IPS-15b (cell line): ENCODE data around the gene RIPK4.

Experiments used
- H3K27me3 ChIP-seq: one replicate; pipeline ENCODE4 v1.6.1; 2013; ENCODE audit warnings: low read length; ENCODE audit not compliant: control insufficient read depth, insufficient read depth
- H3K36me3 ChIP-seq: one replicate; pipeline ENCODE4 v1.6.1; 2013; ENCODE audit warnings: low read length; ENCODE audit not compliant: control insufficient read depth, insufficient read depth
- H3K4me1 ChIP-seq: one replicate; pipeline ENCODE4 v1.6.1; 2013; ENCODE audit warnings: mild to moderate bottlenecking, low read length; ENCODE audit not compliant: control insufficient read depth, insufficient read depth
- H3K4me3 ChIP-seq: one replicate; pipeline ENCODE4 v1.5.1; 2013; ENCODE audit warnings: low read depth, low read length
- H3K9ac ChIP-seq: one replicate; pipeline ENCODE4 v1.6.1; 2013; ENCODE audit warnings: low read depth, mild to moderate bottlenecking, low read length
- H3K9me3 ChIP-seq: one replicate; pipeline ENCODE4 v1.6.1; 2013; ENCODE audit warnings: mild to moderate bottlenecking, low read length; ENCODE audit not compliant: control insufficient read depth, insufficient read depth

The RIPK4 gene

GRCh38 chr21:41765973-41766882 lies 624 bp downstream of the RIPK4 start:
- Histone ChIP-seq H3K4me1 (peaks cover 31% of the 10 kb centered on the region), H3K9me3 (no peaks in the 10 kb centered on the region), H3K4me3 (peak overlapping the region; percentile 58), H3K27me3 (peaks cover 84% of the 10 kb centered on the region), H3K9ac (peak overlapping the region; percentile 54), H3K36me3 (no peaks in the 10 kb centered on the region)

GRCh38 chr21:41765420-41765821 lies 1.4 kb downstream of the RIPK4 start:
- Histone ChIP-seq H3K9ac (no peak overlapping the region), H3K9me3 (no peaks in the 10 kb centered on the region), H3K27me3 (peaks cover 83% of the 10 kb centered on the region), H3K36me3 (no peaks in the 10 kb centered on the region), H3K4me3 (peak overlapping the region; percentile 58), H3K4me1 (peaks cover 33% of the 10 kb centered on the region)

GRCh38 chr21:41764558-41765419 lies 2.1 kb downstream of the RIPK4 start:
- peak overlapping the region; percentile 58 for H3K4me3 ChIP-seq
- H3K4me1 ChIP-seq: peaks cover 35% of the 10 kb centered on the region
- H3K9ac ChIP-seq: no peak overlapping the region
- no peaks in the 10 kb centered on the region for H3K36me3 ChIP-seq
- peaks cover 83% of the 10 kb centered on the region for H3K27me3 ChIP-seq
- H3K9me3 ChIP-seq: no peaks in the 10 kb centered on the region

GRCh38 chr21:41763996-41764395 lies 2.9 kb downstream of the RIPK4 start:
- peaks cover 79% of the 10 kb centered on the region for H3K27me3 ChIP-seq
- H3K4me3 ChIP-seq: no peak overlapping the region
- peaks cover 34% of the 10 kb centered on the region for H3K4me1 ChIP-seq
- no peaks in the 10 kb centered on the region for H3K9me3 ChIP-seq
- no peaks in the 10 kb centered on the region for H3K36me3 ChIP-seq
- H3K9ac ChIP-seq: no peak overlapping the region

GRCh38 chr21:41763398-41763931 lies 3.4 kb downstream of the RIPK4 start:
- Histone ChIP-seq H3K4me1 (peaks cover 33% of the 10 kb centered on the region), H3K27me3 (peaks cover 74% of the 10 kb centered on the region), H3K4me3 (peak overlapping the region; percentile 54), H3K9ac (no peak overlapping the region), H3K36me3 (no peaks in the 10 kb centered on the region), H3K9me3 (no peaks in the 10 kb centered on the region)

GRCh38 chr21:41762753-41763152 lies 4.1 kb downstream of the RIPK4 start:
- H3K4me3 ChIP-seq: peak overlapping the region; percentile 54
- H3K27me3 ChIP-seq: peaks cover 67% of the 10 kb centered on the region
- H3K4me1 ChIP-seq: peaks cover 28% of the 10 kb centered on the region
- no peak overlapping the region for H3K9ac ChIP-seq
- no peaks in the 10 kb centered on the region for H3K9me3 ChIP-seq
- no peaks in the 10 kb centered on the region for H3K36me3 ChIP-seq

- Histone ChIP-seq H3K27me3 (peaks cover 60% of the 10 kb centered on the region), H3K4me1 (peaks cover 28% of the 10 kb centered on the region), H3K36me3 (no peaks in the 10 kb centered on the region), H3K9me3 (no peaks in the 10 kb centered on the region), H3K9ac (no peak overlapping the region), H3K4me3 (peak overlapping the region; percentile 54)
Measured at GRCh38 chr21:41761934-41762635, 4.8 kb downstream of the RIPK4 start.

GRCh38 chr21:41761211-41761933 lies 5.5 kb downstream of the RIPK4 start:
- Histone ChIP-seq H3K4me3 (peak overlapping the region; percentile 54), H3K27me3 (peaks cover 59% of the 10 kb centered on the region), H3K36me3 (no peaks in the 10 kb centered on the region), H3K9ac (no peak overlapping the region), H3K4me1 (peaks cover 28% of the 10 kb centered on the region), H3K9me3 (no peaks in the 10 kb centered on the region)

GRCh38 chr21:41760411-41760810 lies 6.4 kb downstream of the RIPK4 start:
- peaks cover 50% of the 10 kb centered on the region for H3K27me3 ChIP-seq
- H3K4me3 ChIP-seq: no peak overlapping the region
- H3K9me3 ChIP-seq: no peaks in the 10 kb centered on the region
- no peaks in the 10 kb centered on the region for H3K36me3 ChIP-seq
- peaks cover 24% of the 10 kb centered on the region for H3K4me1 ChIP-seq
- H3K9ac ChIP-seq: no peak overlapping the region

GRCh38 chr21:41759926-41760325 lies 6.9 kb downstream of the RIPK4 start:
- Histone ChIP-seq H3K27me3 (peaks cover 45% of the 10 kb centered on the region), H3K9me3 (no peaks in the 10 kb centered on the region), H3K4me1 (peaks cover 20% of the 10 kb centered on the region), H3K36me3 (no peaks in the 10 kb centered on the region), H3K9ac (no peak overlapping the region), H3K4me3 (no peak overlapping the region)
